NT2/D1 (cell line): Measurements from ENCODE around the gene MAP3K20.
"Not testable (repeated sequence)": the region's sequence is repeated elsewhere in the genome, so short reads cannot be mapped to it uniquely, and the experiment has no call there.

ENCODE experiments used
- SUZ12 ChIP-seq: IDR thresholded peaks from 2 replicates; pipeline ENCODE4 v1.6.1; 2011; ENCODE audit not compliant: insufficient read length, insufficient read depth; ENCODE audit errors: extremely low read depth
- YY1 ChIP-seq: IDR thresholded peaks from 2 replicates; pipeline ENCODE4 v1.6.1; 2011; ENCODE audit not compliant: insufficient read length, insufficient read depth

DNA sequence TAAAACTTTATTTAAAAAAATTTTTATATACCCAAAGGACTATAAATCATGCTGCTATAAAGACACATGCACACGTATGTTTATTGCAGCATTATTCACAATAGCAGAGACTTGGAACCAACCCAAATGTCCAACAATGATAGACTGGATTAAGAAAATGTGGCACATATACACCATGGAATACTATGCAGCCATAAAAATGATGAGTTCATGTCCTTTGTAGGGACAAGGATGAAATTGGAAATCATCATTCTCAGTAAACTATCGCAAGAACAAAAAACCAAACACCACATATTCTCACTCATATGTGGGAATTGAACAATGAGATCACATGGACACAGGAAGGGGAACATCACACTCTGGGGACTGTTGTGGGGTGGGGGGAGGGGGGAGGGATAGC, 18.0 kb downstream of the MAP3K20 start:
- TF ChIP-seq SUZ12, YY1: not testable (repeated sequence)
